ENCODE measurements around the gene AP3D1. TPM values are rescaled to one million over a fixed set of nuclear protein-coding genes. Genes with fewer than 3 reads are reported as not detected.

Gene AP3D1
- total and polyA plus RNA-seq, 9 of the 15 experiments (the other 6 are each of a cell fraction or from before 2014, with no cell fraction given), result 1.2 to 86.1 (median 35.9) TPM

DNA sequence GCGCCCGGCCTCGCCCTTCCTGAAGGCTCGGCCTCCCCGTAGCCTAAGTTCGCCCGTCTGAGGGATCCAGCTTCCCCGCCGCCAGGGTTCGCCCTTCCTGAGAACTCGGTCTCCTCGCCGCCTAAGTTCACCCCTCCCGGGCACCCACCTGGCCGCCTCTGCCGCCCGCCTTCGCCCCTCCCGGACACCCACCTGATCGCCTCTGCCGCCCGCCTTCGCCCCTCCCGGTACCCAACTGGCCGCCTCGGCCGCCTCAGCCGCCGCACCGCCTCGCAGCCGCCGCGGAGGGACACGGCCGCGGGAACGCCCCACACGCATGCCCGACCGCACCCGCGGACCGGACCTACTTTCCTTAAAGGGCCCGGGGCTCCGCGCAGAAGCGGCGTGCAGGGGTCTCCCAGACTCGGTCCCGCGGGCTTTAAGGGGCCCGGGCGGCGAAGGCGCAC lies 55.3 kb downstream of the AP3D1 start, which contains the start of gene MOB3A (continued):
- TF ChIP-seq, protein P1, sequence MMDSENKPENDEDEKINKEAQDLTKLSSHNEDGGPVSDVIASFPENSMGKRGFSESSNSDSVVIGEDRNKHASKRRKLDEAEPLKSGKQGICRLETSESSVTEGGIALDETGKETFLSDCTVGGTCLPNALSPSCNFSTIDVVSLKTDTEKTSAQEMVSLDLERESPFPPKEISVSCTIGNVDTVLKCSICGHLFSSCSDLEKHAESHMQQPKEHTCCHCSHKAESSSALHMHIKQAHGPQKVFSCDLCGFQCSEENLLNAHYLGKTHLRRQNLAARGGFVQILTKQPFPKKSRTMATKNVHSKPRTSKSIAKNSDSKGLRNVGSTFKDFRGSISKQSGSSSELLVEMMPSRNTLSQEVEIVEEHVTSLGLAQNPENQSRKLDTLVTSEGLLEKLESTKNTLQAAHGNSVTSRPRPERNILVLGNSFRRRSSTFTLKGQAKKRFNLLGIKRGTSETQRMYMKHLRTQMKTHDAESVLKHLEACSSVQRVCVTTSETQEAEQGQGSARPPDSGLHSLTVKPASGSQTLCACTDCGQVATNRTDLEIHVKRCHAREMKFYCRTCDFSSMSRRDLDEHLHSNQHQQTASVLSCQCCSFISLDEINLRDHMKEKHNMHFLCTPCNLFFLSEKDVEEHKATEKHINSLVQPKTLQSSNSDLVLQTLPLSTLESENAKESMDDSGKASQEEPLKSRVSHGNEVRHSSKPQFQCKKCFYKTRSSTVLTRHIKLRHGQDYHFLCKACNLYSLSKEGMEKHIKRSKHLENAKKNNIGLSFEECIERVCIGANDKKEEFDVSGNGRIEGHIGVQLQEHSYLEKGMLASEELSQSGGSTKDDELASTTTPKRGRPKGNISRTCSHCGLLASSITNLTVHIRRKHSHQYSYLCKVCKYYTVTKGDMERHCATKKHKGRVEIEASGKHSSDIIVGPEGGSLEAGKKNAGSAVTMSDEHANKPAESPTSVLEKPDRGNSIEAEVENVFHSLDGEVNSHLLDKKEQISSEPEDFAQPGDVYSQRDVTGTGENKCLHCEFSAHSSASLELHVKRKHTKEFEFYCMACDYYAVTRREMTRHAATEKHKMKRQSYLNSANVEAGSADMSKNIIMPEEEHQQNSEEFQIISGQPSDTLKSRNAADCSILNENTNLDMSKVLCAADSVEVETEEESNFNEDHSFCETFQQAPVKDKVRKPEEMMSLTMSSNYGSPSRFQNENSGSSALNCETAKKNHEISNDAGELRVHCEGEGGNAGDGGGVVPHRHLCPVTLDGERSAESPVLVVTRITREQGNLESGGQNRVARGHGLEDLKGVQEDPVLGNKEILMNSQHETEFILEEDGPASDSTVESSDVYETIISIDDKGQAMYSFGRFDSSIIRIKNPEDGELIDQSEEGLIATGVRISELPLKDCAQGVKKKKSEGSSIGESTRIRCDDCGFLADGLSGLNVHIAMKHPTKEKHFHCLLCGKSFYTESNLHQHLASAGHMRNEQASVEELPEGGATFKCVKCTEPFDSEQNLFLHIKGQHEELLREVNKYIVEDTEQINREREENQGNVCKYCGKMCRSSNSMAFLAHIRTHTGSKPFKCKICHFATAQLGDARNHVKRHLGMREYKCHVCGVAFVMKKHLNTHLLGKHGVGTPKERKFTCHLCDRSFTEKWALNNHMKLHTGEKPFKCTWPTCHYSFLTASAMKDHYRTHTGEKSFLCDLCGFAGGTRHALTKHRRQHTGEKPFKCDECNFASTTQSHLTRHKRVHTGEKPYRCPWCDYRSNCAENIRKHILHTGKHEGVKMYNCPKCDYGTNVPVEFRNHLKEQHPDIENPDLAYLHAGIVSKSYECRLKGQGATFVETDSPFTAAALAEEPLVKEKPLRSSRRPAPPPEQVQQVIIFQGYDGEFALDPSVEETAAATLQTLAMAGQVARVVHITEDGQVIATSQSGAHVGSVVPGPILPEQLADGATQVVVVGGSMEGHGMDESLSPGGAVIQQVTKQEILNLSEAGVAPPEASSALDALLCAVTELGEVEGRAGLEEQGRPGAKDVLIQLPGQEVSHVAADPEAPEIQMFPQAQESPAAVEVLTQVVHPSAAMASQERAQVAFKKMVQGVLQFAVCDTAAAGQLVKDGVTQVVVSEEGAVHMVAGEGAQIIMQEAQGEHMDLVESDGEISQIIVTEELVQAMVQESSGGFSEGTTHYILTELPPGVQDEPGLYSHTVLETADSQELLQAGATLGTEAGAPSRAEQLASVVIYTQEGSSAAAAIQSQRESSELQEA (IDR thresholded peaks at IDR 0.05; ENCODE audit: low read depth), result no peak
- peak; percentile 11 to 49; a peak in 2 of 4 replicates for TF ChIP-seq SRF (CRISPR knock-in tag; IDR thresholded peaks at IDR 0.05)
- no peak for TF ChIP-seq ZNF778 (CRISPR knock-in tag; IDR thresholded peaks at IDR 0.05)
- TF ChIP-seq, protein P2, sequence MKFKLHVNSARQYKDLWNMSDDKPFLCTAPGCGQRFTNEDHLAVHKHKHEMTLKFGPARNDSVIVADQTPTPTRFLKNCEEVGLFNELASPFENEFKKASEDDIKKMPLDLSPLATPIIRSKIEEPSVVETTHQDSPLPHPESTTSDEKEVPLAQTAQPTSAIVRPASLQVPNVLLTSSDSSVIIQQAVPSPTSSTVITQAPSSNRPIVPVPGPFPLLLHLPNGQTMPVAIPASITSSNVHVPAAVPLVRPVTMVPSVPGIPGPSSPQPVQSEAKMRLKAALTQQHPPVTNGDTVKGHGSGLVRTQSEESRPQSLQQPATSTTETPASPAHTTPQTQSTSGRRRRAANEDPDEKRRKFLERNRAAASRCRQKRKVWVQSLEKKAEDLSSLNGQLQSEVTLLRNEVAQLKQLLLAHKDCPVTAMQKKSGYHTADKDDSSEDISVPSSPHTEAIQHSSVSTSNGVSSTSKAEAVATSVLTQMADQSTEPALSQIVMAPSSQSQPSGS (CRISPR knock-in tag; IDR thresholded peaks at IDR 0.05), result peak; percentile 46; the same call in 1 of the 2 replicates
- TF ChIP-seq RBM14 (IDR thresholded peaks at IDR 0.05; ENCODE audit: borderline replicate concordance, insufficient read depth, low read depth, low read length), result 0 out of 2 replicates have a peak, but pooled peaks have one; percentile 81
- peak; percentile 3; the same call in 1 of the 2 replicates for TF ChIP-seq NCOA1 (IDR thresholded peaks at IDR 0.05; ENCODE audit: low read depth)
- TF ChIP-seq, protein P3, sequence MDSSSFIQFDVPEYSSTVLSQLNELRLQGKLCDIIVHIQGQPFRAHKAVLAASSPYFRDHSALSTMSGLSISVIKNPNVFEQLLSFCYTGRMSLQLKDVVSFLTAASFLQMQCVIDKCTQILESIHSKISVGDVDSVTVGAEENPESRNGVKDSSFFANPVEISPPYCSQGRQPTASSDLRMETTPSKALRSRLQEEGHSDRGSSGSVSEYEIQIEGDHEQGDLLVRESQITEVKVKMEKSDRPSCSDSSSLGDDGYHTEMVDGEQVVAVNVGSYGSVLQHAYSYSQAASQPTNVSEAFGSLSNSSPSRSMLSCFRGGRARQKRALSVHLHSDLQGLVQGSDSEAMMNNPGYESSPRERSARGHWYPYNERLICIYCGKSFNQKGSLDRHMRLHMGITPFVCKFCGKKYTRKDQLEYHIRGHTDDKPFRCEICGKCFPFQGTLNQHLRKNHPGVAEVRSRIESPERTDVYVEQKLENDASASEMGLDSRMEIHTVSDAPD (CRISPR knock-in tag; IDR thresholded peaks at IDR 0.05), result no peak
- TF ChIP-seq ZNF263 (CRISPR knock-in tag; IDR thresholded peaks at IDR 0.05; ENCODE audit: borderline replicate concordance), result peak; percentile 80; the same call in 1 of the 2 replicates
- no peak for TF ChIP-seq YY1 (IDR thresholded peaks at IDR 0.05; ENCODE audit: borderline replicate concordance in 1 of 3, control insufficient read depth in 1 of 3, extremely low read depth in 1 of 3, insufficient read depth in 3 of 3, insufficient read length in 1 of 3, insufficient replicate concordance in 2 of 3, low read depth in 1 of 3, low read length in 2 of 3)
- 0 out of 2 replicates have a peak, but pooled peaks have one; percentile 9 for TF ChIP-seq MIER1 (IDR thresholded peaks at IDR 0.05; ENCODE audit: low read depth)
- 0 out of 2 replicates have a peak, but pooled peaks have one; percentile 17 for TF ChIP-seq STAG1 (CRISPR knock-in tag; IDR thresholded peaks at IDR 0.05; ENCODE audit: borderline replicate concordance)
- TF ChIP-seq, protein P4, sequence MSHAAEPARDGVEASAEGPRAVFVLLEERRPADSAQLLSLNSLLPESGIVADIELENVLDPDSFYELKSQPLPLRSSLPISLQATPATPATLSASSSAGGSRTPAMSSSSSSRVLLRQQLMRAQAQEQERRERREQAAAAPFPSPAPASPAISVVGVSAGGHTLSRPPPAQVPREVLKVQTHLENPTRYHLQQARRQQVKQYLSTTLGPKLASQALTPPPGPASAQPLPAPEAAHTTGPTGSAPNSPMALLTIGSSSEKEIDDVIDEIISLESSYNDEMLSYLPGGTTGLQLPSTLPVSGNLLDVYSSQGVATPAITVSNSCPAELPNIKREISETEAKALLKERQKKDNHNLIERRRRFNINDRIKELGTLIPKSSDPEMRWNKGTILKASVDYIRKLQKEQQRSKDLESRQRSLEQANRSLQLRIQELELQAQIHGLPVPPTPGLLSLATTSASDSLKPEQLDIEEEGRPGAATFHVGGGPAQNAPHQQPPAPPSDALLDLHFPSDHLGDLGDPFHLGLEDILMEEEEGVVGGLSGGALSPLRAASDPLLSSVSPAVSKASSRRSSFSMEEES (CRISPR knock-in tag; IDR thresholded peaks at IDR 0.05), result no peak
- TF ChIP-seq ZNF24 (IDR thresholded peaks at IDR 0.05), result no peak
- peak; percentile 88 for TF ChIP-seq EP400 (IDR thresholded peaks at IDR 0.05)
